ENCODE results near the gene ROPN1.

Gene ROPN1

DNA sequence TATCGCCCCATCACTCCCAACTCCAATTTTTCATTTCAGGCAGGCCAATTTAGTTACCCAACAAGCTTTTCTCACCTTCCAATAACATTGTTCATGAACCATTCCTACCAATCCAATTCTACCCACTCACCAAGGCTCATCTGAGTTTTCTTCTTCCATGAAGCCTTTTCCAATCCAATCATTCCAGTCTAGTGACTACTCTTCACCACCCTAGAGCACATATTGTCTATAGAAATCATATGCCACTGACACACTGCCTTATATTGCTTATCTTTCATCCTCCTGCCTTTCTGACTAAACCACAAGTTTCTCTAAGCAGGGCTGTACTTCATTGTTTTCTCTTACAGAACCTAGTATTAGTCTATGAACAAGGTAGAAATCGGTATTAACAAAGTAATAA, 42.3 kb downstream of the ROPN1 start:
- TF ChIP-seq, protein P1, sequence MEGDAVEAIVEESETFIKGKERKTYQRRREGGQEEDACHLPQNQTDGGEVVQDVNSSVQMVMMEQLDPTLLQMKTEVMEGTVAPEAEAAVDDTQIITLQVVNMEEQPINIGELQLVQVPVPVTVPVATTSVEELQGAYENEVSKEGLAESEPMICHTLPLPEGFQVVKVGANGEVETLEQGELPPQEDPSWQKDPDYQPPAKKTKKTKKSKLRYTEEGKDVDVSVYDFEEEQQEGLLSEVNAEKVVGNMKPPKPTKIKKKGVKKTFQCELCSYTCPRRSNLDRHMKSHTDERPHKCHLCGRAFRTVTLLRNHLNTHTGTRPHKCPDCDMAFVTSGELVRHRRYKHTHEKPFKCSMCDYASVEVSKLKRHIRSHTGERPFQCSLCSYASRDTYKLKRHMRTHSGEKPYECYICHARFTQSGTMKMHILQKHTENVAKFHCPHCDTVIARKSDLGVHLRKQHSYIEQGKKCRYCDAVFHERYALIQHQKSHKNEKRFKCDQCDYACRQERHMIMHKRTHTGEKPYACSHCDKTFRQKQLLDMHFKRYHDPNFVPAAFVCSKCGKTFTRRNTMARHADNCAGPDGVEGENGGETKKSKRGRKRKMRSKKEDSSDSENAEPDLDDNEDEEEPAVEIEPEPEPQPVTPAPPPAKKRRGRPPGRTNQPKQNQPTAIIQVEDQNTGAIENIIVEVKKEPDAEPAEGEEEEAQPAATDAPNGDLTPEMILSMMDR (IDR thresholded peaks at IDR 0.05; ENCODE audit: low read depth, low read length, missing control alignments) = no peak
- DNase-seq = peak; percentile 55

DNA sequence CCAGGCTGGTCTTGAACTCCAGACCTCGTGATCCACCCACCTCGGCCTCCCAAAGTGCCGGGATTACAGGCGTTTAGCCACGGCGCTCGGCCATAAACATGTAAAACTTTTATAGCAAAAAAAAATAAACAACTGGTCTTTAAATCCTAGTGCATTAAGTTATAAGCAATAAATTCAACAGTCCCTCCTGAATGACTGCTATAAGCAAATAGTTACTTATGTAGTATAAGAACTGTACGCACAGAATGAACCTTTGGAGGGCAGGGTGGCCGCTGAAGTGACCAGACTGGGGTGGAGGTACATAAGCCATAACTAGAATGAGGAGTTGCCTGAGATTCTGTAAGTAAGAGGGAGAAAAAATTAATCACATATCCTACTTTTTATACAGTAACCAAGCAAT, 43.5 kb downstream of the ROPN1 start:
- Histone ChIP-seq H3K27me3 (replicated peaks) (no peaks in the 10 kb centered on the region), H3K27ac (no peak overlapping the region), H3K36me3 (replicated peaks) (peaks cover 7% of the 10 kb centered on the region), H3K4me3 (ENCODE audit: low read depth, low read length) (no peak overlapping the region)
- no peak for DNase-seq
- in situ Hi-C loops (cut with HindIII; ENCODE audit: low pct_ligation_motif_present, low sequenced_read_pairs) = no loop called here
- TF ChIP-seq, protein P1 (IDR thresholded peaks at IDR 0.05; ENCODE audit: low read depth, low read length, missing control alignments) = no peak

More for the DNA sequence above, 42.3 kb downstream of the ROPN1 start:
- H3K4me3 ChIP-seq (ENCODE audit: low read depth, low read length) = no peak overlapping the region
- H3K27ac ChIP-seq = peak overlapping the region; percentile 30
- H3K27me3 ChIP-seq (replicated peaks) = no peaks in the 10 kb centered on the region
- H3K36me3 ChIP-seq (replicated peaks) = peaks cover 10% of the 10 kb centered on the region
- in situ Hi-C loops (cut with HindIII; ENCODE audit: low pct_ligation_motif_present, low sequenced_read_pairs) = no loop called here

DNA sequence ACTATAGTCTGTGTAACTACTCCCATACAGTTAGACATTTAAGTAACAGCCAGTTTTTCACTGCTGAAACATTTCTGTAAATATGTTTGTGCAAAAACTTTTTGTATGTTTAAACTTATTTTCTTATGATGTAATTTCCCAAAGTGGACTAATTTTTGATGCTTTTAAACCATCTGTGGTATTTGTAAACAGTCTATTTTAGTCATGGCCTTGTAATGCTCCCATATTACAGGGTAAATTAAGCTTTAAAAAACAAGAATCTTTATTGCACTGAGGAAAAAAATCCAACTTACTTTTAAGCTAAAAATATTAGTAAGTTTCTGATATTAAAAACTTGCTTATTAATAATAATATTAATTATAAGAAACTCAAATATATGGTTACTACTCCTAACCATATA, 44.4 kb downstream of the ROPN1 start:
- H3K27me3 ChIP-seq (replicated peaks) = no peaks in the 10 kb centered on the region
- H3K36me3 ChIP-seq (replicated peaks) = peaks cover 2% of the 10 kb centered on the region
- no peak overlapping the region for H3K4me3 ChIP-seq (ENCODE audit: low read depth, low read length)
- TF ChIP-seq, protein P1 (IDR thresholded peaks at IDR 0.05; ENCODE audit: low read depth, low read length, missing control alignments) = no peak
- in situ Hi-C loops (cut with HindIII; ENCODE audit: low pct_ligation_motif_present, low sequenced_read_pairs) = no loop called here
- H3K27ac ChIP-seq = no peak overlapping the region
- DNase-seq = no peak

DNA sequence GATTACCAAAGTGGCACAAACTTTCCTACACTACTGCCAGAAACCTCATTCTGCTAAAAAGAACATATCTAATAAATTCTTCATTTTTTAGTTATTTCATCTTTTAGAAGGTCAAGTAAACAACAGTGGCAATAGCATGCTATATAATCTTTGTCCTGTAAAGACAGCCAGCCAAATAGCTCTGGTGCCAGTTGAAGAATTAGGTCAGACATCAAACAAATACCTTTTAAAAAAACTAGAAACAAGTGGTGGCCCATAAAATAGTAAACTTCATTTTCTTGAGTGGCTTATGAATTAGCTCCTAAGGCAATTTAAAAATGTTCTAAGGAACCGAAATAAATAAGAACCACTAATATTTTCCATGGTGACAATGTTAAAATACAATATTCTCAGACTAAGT, 50.4 kb downstream of the ROPN1 start:
- Histone ChIP-seq H3K4me3 (ENCODE audit: low read depth, low read length) (no peak overlapping the region), H3K36me3 (replicated peaks) (no peaks in the 10 kb centered on the region), H3K27me3 (replicated peaks) (no peaks in the 10 kb centered on the region), H3K27ac (no peak overlapping the region)
- in situ Hi-C loops (cut with HindIII; ENCODE audit: low pct_ligation_motif_present, low sequenced_read_pairs) = no loop called here
- DNase-seq = no peak
- TF ChIP-seq, protein P1 (IDR thresholded peaks at IDR 0.05; ENCODE audit: low read depth, low read length, missing control alignments) = no peak

DNA sequence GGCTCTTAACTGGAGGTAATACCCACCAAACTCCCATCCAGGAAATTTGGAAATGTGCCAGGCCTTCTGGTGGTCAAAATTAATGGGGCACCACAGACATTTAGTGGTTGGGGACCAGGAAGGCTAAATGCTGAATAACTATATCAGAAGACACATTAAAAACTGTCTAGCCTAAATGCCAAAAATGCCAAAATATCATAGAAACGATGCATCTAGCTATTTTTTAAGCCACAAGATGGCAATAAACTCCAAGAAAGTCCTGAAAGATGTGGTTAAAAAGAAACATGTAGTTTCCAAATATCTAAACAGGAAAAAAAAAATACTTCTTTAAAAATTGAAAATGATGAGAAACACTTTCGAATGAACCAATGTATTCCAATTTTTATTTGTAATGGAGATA, 50.8 kb downstream of the ROPN1 start:
- in situ Hi-C loops (cut with HindIII; ENCODE audit: low pct_ligation_motif_present, low sequenced_read_pairs) = no loop called here

DNA sequence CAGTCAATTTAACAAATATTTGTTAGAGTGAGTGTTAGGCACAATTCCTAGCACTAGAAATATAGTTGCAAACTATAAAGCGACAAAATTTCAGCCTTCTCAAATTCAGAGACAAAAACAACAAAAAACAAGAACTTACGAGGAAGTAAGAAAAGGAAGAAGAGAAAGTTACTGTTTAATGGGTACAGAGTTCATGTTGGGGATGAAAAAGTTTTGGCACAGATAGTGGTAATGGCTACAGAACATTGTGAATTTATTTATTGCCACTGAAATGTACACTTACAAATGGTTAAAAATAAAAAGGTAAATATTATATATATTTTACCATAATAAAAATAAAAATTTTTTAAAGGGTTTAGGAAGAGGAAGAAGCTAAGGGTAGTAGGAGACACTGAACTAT, 52.2 kb downstream of the ROPN1 start:
- no peak overlapping the region for H3K27ac ChIP-seq
- DNase-seq = no peak
- H3K4me3 ChIP-seq (ENCODE audit: low read depth, low read length) = no peak overlapping the region
- no peaks in the 10 kb centered on the region for H3K27me3 ChIP-seq (replicated peaks)
- TF ChIP-seq, protein P1 (IDR thresholded peaks at IDR 0.05; ENCODE audit: low read depth, low read length, missing control alignments) = no peak
- H3K36me3 ChIP-seq (replicated peaks) = no peaks in the 10 kb centered on the region
- in situ Hi-C loops (cut with HindIII; ENCODE audit: low pct_ligation_motif_present, low sequenced_read_pairs) = no loop called here

More for the DNA sequence above, 50.8 kb downstream of the ROPN1 start:
- H3K27ac ChIP-seq = no peak overlapping the region
- H3K36me3 ChIP-seq (replicated peaks) = no peaks in the 10 kb centered on the region
- H3K4me3 ChIP-seq (ENCODE audit: low read depth, low read length) = no peak overlapping the region
- TF ChIP-seq, protein P1 (IDR thresholded peaks at IDR 0.05; ENCODE audit: low read depth, low read length, missing control alignments) = peak; percentile 13
- no peak for DNase-seq
- no peaks in the 10 kb centered on the region for H3K27me3 ChIP-seq (replicated peaks)

All from brain microvascular endothelial cell (primary cell).